Activated CD8-positive, alpha-beta memory T cell treated with anti-CD3 and anti-CD28 coated beads, Interleukin-2, amount 10 ng/mL, durations not matched to agents 7 days and 5 days (primary cell): ENCODE measurements around the gene HACD1. TPM values are rescaled to one million over a fixed set of nuclear protein-coding genes. Genes with fewer than 3 reads are reported as not detected.

Experiments used
- ATAC-seq: fragments of 150-1000 bp; cut with Tn5 transposase; one replicate; pipeline ENCODE4 v1.10.0; 2021; ENCODE audit warnings: moderate library complexity
- CTCF ChIA-PET: fragments of 350-600 bp; sonication (Branson Sonifier 250); formaldehyde crosslinking; loops from one replicate; lab custom pipeline; 2021; ENCODE audit warnings: antibody characterized with exemption; lab: Charles Lee
- DNase-seq: peaks from one replicate; pipeline ENCODE4 v3.0.0-alpha.2; 2020
- H3K27ac Mint-ChIP-seq: one replicate; pipeline ENCODE4 v1.8.0; 2021; ENCODE audit warnings: mild to moderate bottlenecking, mixed read lengths
- H3K27me3 Mint-ChIP-seq: one replicate; pipeline ENCODE4 v1.8.0; 2021; ENCODE audit warnings: mixed read lengths
- H3K36me3 Mint-ChIP-seq: one replicate; pipeline ENCODE4 v1.8.0; 2021; ENCODE audit warnings: mild to moderate bottlenecking, mixed read lengths
- H3K4me1 Mint-ChIP-seq: one replicate; pipeline ENCODE4 v1.8.0; 2021; ENCODE audit warnings: mixed read lengths
- H3K4me3 Mint-ChIP-seq: one replicate; pipeline ENCODE4 v1.8.0; 2021; ENCODE audit warnings: mild to moderate bottlenecking, moderate library complexity, mixed read lengths
- H3K9me3 Mint-ChIP-seq: one replicate; pipeline ENCODE4 v1.8.0; 2022; ENCODE audit warnings: low read depth, mixed read lengths
- total RNA-seq, 2 experiments: library from RNA; stranded (reverse); gene quantifications; one replicate each; pipeline ENCODE4 v1.2.3, GENCODE V29; 2021

The HACD1 gene
- total RNA-seq: 1 to 10 TPM in 1 of 2 experiments, under 1 TPM in 1; 0.93 to 6.6 TPM

- ATAC-seq (peak; percentile 78), DNase-seq (peak; percentile 62)
- H3K36me3 Mint-ChIP-seq: no peaks in the 10 kb centered on the region
- CTCF ChIA-PET: interaction anchor here (0.7 to 1.5 kb wide), 9 partner anchors 11 to 54 kb away, joined by 3 to 9 read pairs (median 3); partner anchors contain the start of gene STAM
- peak within 1 kb of the TSS; percentile 74 for H3K4me3 Mint-ChIP-seq
- no peak within 1 kb of the TSS for H3K27ac Mint-ChIP-seq
- peaks cover 5% of the 10 kb centered on the region for H3K4me1 Mint-ChIP-seq
- H3K27me3 Mint-ChIP-seq: peaks cover 23% of the 10 kb centered on the region
- no peaks in the 10 kb centered on the region for H3K9me3 Mint-ChIP-seq
These were observed at the start of gene HACD1 for GRCh38 chr10:17617031-17617911. Gene HACD1 (minus strand): TSS chr10:17617374. CDS start chr10:17617339, 35 bp downstream.

- Mint-ChIP-seq H3K36me3 (peaks cover 41% of the 10 kb centered on the region), H3K9me3 (no peaks in the 10 kb centered on the region), H3K4me3 (no peak overlapping the region), H3K27me3 (no peaks in the 10 kb centered on the region), H3K4me1 (peaks cover 47% of the 10 kb centered on the region), H3K27ac (no peak overlapping the region)
- ATAC-seq (no peak), DNase-seq (no peak)
- CTCF ChIA-PET: interaction anchor here (1.2 kb wide), 1 partner anchor 21 kb away, joined by 3 read pairs; the partner anchor contains the start of gene STAM
These were observed 48.6 kb upstream of the HACD1 start for GRCh38 chr10:17665747-17666146.

GRCh38 chr10:17663450-17663849, 46.3 kb upstream of the HACD1 start:
- peaks cover 27% of the 10 kb centered on the region for H3K4me1 Mint-ChIP-seq
- CTCF ChIA-PET: interaction anchor here (0.7 kb wide), 1 partner anchor 57 kb away, joined by 3 read pairs; no protein-coding TSS in a partner anchor
- H3K36me3 Mint-ChIP-seq: peaks cover 49% of the 10 kb centered on the region
- ATAC-seq: no peak
- no peaks in the 10 kb centered on the region for H3K27me3 Mint-ChIP-seq
- H3K4me3 Mint-ChIP-seq: no peak overlapping the region
- DNase-seq: no peak
- H3K9me3 Mint-ChIP-seq: no peaks in the 10 kb centered on the region
- no peak overlapping the region for H3K27ac Mint-ChIP-seq

GRCh38 chr10:17662193-17663138, 45.3 kb upstream of the HACD1 start:
- H3K27me3 Mint-ChIP-seq: no peaks in the 10 kb centered on the region
- no peak overlapping the region for H3K27ac Mint-ChIP-seq
- H3K4me3 Mint-ChIP-seq: no peak overlapping the region
- no peak for DNase-seq
- peaks cover 18% of the 10 kb centered on the region for H3K4me1 Mint-ChIP-seq
- CTCF ChIA-PET: interaction anchor here (0.6 to 0.9 kb wide), 3 partner anchors 15 to 1144 kb away, joined by 3 to 5 read pairs (median 3); no protein-coding TSS in a partner anchor
- H3K36me3 Mint-ChIP-seq: peaks cover 54% of the 10 kb centered on the region
- ATAC-seq: no peak
- no peaks in the 10 kb centered on the region for H3K9me3 Mint-ChIP-seq

- peaks cover 5% of the 10 kb centered on the region for H3K9me3 Mint-ChIP-seq
- H3K27ac Mint-ChIP-seq: no peak overlapping the region
- peaks cover 23% of the 10 kb centered on the region for H3K4me1 Mint-ChIP-seq
- peaks cover 59% of the 10 kb centered on the region for H3K36me3 Mint-ChIP-seq
- H3K27me3 Mint-ChIP-seq: no peaks in the 10 kb centered on the region
- no peak overlapping the region for H3K4me3 Mint-ChIP-seq
- no peak for ATAC-seq
- CTCF ChIA-PET: no interaction called here
- no peak for DNase-seq
These were observed 44.3 kb upstream of the HACD1 start for GRCh38 chr10:17661510-17661909.

GRCh38 chr10:17660921-17661320, 43.7 kb upstream of the HACD1 start:
- Mint-ChIP-seq H3K27ac (no peak overlapping the region), H3K9me3 (peaks cover 5% of the 10 kb centered on the region), H3K4me1 (peaks cover 25% of the 10 kb centered on the region), H3K4me3 (no peak overlapping the region), H3K27me3 (no peaks in the 10 kb centered on the region), H3K36me3 (peaks cover 61% of the 10 kb centered on the region)
- no peak for DNase-seq
- CTCF ChIA-PET: no interaction called here
- no peak for ATAC-seq

GRCh38 chr10:17659365-17659764, 42.2 kb upstream of the HACD1 start:
- ATAC-seq: no peak
- CTCF ChIA-PET: no interaction called here
- Mint-ChIP-seq H3K36me3 (peaks cover 71% of the 10 kb centered on the region), H3K4me1 (peaks cover 37% of the 10 kb centered on the region), H3K4me3 (no peak overlapping the region), H3K27me3 (no peaks in the 10 kb centered on the region), H3K27ac (no peak overlapping the region), H3K9me3 (peaks cover 8% of the 10 kb centered on the region)
- no peak for DNase-seq

- CTCF ChIA-PET: no interaction called here
- no peaks in the 10 kb centered on the region for H3K27me3 Mint-ChIP-seq
- no peak overlapping the region for H3K4me3 Mint-ChIP-seq
- peak overlapping the region; percentile 52 for H3K27ac Mint-ChIP-seq
- H3K4me1 Mint-ChIP-seq: peaks cover 30% of the 10 kb centered on the region
- peaks cover 15% of the 10 kb centered on the region for H3K9me3 Mint-ChIP-seq
- peaks cover 77% of the 10 kb centered on the region for H3K36me3 Mint-ChIP-seq
- ATAC-seq: no peak
- no peak for DNase-seq
These were observed 39.9 kb upstream of the HACD1 start for GRCh38 chr10:17657103-17657500.

GRCh38 chr10:17655567-17656146, 38.5 kb upstream of the HACD1 start:
- CTCF ChIA-PET: no interaction called here
- peaks cover 75% of the 10 kb centered on the region for H3K36me3 Mint-ChIP-seq
- no peak overlapping the region for H3K4me3 Mint-ChIP-seq
- no peaks in the 10 kb centered on the region for H3K27me3 Mint-ChIP-seq
- DNase-seq (no peak), ATAC-seq (peak; percentile 55)
- H3K27ac Mint-ChIP-seq: no peak overlapping the region
- peaks cover 21% of the 10 kb centered on the region for H3K9me3 Mint-ChIP-seq
- peaks cover 38% of the 10 kb centered on the region for H3K4me1 Mint-ChIP-seq

GRCh38 chr10:17655009-17655408, 37.8 kb upstream of the HACD1 start:
- peaks cover 77% of the 10 kb centered on the region for H3K36me3 Mint-ChIP-seq
- H3K4me3 Mint-ChIP-seq: no peak overlapping the region

GRCh38 chr10:17652585-17652984, 35.4 kb upstream of the HACD1 start:
- CTCF ChIA-PET: no interaction called here
- peaks cover 86% of the 10 kb centered on the region for H3K36me3 Mint-ChIP-seq
- no peak overlapping the region for H3K4me3 Mint-ChIP-seq
- ATAC-seq (no peak), DNase-seq (no peak)
- no peak overlapping the region for H3K27ac Mint-ChIP-seq
- H3K4me1 Mint-ChIP-seq: peaks cover 66% of the 10 kb centered on the region
- H3K9me3 Mint-ChIP-seq: peaks cover 24% of the 10 kb centered on the region
- no peaks in the 10 kb centered on the region for H3K27me3 Mint-ChIP-seq

More at GRCh38 chr10:17655009-17655408, 37.8 kb upstream of the HACD1 start:
- Mint-ChIP-seq H3K27me3 (no peaks in the 10 kb centered on the region), H3K4me1 (peaks cover 44% of the 10 kb centered on the region), H3K9me3 (peaks cover 21% of the 10 kb centered on the region), H3K27ac (peak overlapping the region; percentile 16)
- ATAC-seq (no peak), DNase-seq (no peak)
- CTCF ChIA-PET: no interaction called here

- Mint-ChIP-seq H3K4me3 (no peak overlapping the region), H3K36me3 (peaks cover 86% of the 10 kb centered on the region), H3K27me3 (no peaks in the 10 kb centered on the region), H3K27ac (no peak overlapping the region), H3K4me1 (peaks cover 67% of the 10 kb centered on the region), H3K9me3 (peaks cover 19% of the 10 kb centered on the region)
- DNase-seq: no peak
- CTCF ChIA-PET: no interaction called here
- ATAC-seq: no peak
These were observed 34.7 kb upstream of the HACD1 start for GRCh38 chr10:17651896-17652295.

- H3K4me1 Mint-ChIP-seq: peaks cover 69% of the 10 kb centered on the region
- peaks cover 85% of the 10 kb centered on the region for H3K36me3 Mint-ChIP-seq
- CTCF ChIA-PET: interaction anchor here (1.6 kb wide), 1 partner anchor 17 kb away, joined by 3 read pairs; no protein-coding TSS in a partner anchor
- H3K4me3 Mint-ChIP-seq: no peak overlapping the region
- peaks cover 18% of the 10 kb centered on the region for H3K9me3 Mint-ChIP-seq
- ATAC-seq (no peak), DNase-seq (no peak)
- no peak overlapping the region for H3K27ac Mint-ChIP-seq
- H3K27me3 Mint-ChIP-seq: no peaks in the 10 kb centered on the region
These were observed 33.2 kb upstream of the HACD1 start for GRCh38 chr10:17650416-17650815.
